GM19193 (cell line): ENCODE data around the gene BRD3.

Experiments
- POLR2A ChIP-seq: IDR thresholded peaks from 4 replicates; pipeline ENCODE4 v1.6.1; 2011; ENCODE audit not compliant: insufficient read depth, insufficient read length; ENCODE audit errors: extremely low read depth

The BRD3 gene

DNA sequence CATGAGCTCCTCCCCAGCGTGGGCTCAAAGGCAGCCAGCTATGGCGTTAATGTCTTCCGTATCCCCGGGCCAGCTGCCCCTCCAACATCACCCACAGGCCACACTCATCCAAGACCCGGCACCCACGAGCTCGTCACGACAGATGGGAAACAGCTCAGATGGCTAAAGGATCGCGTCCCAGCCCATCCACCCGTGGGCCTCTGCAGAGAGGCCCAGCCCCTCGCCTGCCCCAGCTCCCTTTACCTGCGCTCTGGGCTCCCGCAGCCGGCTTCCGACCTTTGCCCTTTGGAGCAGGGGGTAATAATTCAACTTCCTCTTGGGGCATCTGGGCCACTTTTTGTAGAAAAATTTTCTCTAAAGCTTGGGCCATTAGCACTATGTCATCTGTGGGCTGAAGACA lies 16.5 kb downstream of the BRD3 start:
- TF ChIP-seq POLR2A, result no peak

DNA sequence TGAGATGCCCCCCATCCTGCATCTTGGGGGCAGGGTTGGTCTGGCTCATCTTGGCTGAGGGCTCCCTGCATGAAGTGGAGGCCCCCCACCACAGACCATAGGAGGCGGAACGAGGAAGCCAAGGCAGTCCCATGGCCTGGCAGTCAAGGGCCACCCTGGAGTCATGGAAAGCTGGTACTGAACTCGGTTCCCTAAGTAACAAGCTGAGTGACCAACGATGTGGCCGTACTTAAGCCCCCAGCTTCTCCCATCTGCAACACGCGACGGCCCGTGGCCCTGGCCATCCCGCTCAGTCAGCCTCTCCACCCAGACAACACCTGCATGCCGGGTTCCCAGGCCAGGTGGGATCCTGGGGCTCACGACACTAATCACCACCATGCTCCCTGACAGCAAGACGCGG lies 17.1 kb downstream of the BRD3 start:
- TF ChIP-seq POLR2A, result no peak

DNA sequence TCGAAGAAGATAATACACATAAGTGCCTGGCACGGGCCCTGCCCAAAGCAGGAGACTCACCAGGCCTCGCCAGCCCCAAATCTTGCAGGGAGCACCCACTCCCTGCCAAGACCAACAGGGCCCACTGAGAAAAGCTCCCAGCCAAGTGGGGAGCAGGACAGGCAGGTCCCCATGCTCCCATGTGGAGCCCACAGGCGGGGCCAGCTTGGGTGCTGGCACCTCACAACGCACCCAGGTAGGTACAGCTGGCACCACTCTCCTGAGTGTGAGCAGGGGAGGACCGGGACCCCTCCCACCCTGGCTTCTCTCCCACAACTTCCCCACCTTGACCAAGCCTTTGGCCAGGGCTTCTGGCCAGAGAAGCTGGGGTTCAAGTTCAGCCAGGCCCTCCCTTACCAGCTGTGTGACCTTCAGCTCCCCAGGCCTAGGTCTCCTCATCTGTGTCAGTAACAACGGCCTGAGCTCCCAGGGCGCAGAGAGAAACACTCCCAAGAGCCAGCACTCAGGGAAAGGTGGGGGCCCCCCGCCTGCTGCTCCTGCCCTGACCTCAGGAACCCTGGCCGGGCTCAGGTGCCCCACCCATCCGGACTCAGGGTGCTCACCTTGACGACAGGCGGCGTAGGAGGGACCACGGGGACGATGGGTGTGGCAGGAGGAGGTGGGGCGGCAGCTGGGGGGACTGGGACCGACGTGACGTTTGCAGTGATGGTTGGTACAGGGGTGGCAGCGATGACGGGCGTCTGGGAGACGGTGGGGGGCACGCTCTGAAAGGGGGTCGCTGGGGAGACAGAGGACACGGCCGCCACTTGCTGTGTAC lies 17.8 kb downstream of the BRD3 start:
- TF ChIP-seq POLR2A, result no peak

DNA sequence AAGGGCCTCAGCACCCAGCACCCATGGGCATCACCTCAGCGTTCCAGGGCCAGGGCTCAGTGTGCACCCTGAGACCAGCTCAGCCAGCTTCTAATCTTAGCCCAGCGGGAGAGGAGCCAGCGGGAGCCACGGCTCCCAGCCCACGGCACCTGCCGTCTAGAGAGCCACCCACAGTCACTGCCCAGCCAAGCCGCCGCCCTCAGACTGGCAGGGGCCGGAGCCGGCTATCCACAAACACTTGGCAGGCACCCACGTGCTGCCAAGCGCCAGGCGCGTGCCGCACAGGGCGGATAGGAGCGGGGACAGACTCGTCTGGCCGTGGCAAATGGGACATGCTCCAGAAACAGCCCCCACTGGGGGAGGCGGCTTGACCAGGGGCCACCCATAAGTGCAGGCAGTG lies 18.6 kb downstream of the BRD3 start:
- no peak for TF ChIP-seq POLR2A

DNA sequence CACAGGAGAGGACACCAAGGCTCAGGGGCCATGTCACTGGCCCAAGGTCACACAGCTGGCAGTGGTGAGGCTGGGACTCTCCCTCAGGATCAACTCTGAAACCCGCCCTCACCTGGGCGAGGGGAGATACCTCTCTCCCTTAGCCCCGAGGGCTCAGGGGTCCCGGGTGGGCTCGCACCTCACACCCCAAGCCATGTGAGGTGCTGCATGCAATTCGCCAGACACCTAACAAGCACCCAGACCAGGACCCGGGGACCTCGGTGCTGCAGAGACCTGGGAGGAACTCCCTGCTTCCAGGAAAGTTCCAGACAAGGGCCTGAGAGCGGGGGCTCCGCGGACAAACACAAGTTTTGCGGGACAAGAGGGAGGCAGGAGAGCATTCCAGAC lies 19.3 kb downstream of the BRD3 start:
- no peak for TF ChIP-seq POLR2A

DNA sequence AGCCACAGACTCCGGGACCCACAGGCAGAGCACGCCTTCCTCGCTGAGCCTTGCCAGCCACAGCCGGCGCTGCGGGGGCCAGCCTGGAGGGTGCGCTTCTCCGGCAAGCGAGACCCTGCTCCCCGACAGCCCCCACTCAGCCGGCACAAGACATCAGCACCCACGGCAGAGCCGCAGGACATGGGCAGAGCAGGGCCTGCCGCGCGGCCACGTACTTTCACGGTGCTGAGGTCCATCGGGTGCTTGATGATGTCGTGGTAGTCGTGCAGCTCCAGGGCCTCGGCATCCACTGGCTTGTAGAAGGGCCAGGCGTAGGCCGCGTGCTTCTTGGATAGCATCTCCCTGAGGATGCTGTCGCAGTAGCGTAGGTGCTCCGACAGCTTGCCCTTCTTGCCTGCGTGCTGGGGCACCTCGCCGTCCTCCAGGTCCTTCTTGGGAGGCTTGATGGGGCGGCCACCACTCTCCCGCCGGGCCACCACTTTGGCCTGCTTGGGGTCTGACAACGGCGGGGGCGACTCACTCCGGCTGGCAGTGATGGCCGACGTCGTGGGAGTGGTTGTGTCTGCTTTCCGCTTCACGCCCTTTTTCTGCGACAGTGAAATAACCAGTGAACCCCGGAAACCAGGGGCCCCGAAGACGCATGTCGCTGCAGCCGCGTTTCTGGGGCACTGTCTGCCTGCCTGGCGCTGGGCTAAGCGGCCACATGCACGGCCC lies 19.8 kb downstream of the BRD3 start:
- TF ChIP-seq POLR2A, result no peak

DNA sequence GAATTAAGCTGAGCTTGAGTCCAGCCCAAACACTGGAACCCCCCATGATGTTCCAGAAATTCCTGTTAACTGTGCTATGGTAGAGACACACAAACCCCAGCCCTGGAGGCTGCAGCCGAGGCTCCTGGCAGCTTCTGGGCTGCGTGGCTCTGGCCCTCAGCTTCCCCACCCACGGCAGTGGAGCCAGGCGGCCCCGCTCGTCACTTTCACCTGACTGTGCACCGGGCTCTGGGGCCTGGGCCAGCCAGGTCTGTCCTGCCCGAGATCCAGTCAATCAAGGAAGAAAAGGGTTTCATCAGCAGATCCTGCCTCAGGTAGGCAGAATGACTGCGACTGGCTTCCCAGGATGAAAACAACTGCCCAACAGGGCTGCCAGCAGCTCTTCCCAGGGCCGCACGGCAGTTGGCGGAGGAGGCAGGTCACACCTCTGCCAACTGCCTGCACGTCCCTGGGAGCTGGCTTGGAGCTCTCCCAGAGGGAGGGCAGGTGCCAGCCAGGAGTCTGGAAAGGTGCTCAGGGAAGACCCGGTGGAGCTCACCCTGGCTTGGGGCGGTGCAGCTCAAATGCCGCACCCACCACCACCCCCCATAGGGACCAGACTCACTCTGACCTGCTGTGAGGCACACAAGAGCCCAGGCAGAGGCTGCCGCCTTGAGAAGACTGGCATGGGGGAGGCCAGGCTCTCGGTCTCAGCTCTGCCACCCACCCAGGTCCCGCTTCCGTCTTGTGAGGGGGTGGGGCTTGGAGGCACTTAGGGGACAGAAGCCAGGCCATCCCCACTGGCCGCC lies 20.7 kb downstream of the BRD3 start:
- no peak for TF ChIP-seq POLR2A

DNA sequence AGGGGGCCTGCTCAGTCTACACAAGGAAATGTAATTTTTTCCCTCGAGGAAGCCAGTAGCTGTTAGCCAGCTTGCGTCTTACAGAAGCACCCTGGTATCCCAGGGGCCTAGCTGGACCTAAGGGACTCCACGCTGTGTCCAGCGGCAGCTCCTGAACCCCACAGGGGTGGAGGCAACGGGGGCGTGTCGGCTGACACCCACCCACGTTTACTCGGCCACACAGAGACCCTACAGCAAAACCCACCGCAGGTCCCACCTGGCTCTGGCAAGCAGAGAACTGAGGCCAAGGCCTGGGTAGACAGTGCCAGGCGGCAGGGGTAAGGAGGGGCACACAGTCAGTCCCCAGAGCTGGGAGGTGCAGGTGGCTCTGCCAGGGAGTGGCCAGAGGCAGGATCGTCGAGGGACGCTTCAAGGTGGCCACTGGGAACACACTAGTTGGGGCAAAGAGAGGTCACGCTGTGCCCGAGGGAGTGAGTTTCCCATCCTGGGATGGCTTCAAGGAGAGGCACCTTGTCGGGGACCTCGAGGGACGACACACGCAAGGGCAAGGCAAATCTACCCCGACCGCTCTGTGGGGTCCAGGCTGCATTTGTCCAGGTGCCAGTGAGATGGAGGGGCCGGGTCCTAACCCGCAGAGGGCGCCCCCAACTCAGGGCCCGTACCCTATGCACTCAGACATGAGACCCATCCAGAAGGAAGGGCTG lies 21.8 kb downstream of the BRD3 start:
- no peak for TF ChIP-seq POLR2A

DNA sequence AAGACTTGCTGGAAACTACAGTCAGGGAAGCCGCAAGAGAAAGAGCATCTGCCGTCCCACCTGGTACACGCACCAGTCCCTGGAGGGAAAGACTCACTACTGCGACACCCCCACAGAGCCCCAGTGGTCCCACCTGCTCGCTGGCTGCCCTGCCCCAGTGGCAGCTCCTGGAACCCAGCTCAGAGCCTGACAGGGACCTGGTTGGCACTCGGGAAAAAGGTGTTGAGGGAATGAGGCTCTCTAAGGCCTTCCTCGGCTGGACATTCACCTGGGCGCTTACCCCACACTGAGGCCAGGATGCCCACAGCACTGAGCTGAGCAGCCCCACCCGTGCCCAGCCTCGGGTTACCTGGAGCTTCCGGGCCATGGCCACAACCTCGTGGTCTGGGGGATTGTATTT lies 22.9 kb downstream of the BRD3 start:
- no peak for TF ChIP-seq POLR2A

DNA sequence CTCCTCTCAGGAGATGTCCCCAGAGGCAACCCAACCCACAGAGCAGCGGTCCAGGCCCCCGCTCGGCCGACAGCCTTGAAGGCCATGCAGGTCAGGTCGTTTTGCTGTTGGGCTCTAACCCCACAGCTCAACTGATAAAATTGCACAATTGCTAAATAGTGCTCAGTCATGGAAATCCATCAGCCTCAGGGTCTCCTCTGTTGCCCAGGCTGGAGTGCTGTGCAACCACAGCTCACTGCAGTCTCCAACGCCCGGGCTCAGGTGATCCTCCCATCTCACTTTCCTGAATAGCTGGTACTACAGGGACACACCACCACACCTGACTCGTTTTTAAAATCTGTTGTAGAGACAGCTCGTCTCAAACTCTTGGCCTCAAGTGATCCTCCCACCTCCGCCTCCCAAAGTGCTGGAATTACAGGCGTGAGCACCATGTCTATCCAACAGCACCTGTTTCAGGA lies 24.3 kb downstream of the BRD3 start:
- no peak for TF ChIP-seq POLR2A

DNA sequence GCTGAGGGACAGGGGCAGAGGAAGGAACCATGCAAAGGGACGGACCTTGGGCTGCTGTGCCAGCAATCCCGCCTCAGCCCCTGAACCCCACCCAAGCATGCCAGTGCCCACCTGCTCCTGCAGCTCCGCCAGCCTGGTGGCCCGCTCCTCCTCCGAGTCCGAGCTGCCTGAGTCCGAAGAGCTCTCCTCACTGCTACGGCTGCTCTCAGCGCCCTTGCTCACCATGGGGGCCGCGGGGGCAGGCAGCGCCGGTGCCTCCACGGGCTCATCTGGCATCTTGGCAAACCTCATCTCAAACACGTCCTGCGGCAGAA lies 26.2 kb downstream of the BRD3 start:
- no peak for TF ChIP-seq POLR2A

DNA sequence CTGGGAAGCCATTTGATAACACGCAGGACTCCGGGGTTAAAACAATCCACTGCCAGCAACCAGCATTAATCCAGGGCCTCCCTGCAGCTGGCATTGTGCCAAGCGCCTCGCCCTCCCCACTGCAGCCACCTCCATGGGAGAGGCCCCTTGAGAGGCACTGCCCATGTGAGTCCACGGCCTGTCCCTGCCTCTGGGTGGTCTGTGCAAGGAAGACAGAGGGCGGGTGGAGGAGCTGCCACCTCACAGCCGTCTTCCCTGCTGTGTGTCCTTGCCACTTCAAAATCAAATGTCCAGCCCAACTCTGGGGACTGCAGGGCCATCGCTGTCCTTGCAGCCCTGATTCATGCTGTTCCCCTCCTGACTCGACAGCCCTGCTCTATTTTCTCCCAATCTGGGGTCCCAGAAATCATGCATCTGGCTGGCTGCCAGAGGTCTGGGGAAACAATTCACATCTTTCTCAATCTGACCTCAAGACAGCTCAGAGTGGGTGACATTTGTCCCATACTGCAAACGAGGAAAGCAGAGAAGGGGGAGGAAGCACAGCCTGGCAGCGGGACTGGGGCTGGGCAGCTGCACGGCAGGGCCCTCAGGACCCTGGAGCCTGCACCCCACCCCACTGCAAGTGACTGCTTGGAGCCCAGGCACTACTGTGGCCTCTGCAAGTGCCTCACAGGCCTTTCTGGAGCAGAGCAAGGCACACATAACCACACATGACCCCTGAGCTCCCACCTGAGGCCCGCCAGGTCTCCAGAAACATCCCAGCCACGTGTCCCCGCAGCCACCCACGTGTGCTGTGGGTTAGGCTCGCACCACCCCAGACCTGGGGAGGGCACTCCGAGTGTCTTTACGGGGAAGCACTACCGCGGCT lies 26.8 kb downstream of the BRD3 start:
- no peak for TF ChIP-seq POLR2A

DNA sequence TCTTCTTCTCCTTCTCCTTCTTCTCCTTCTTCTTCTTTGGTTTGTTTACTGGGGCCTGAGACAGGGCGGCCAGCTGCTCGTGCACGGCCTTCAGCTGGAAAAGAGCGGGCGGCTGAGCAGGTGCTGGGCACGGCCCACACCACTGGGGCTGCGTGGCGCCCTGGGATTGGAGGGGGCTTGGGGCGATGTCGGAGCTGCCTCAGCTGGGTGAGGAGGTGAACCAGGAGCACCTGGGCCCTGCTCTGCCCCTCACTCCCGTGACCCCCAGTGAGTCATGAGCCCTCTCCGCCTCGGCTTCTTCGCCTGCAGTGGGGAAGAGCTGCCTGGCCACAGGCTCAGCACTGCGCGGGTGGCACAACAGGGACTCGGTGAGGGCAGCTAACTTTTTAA lies 27.7 kb downstream of the BRD3 start:
- TF ChIP-seq POLR2A, result no peak
